Activated CD4-positive, alpha-beta T cell treated with anti-CD3 and anti-CD28 coated beads for 36 hours (primary cell): ENCODE data around the gene NT5C3A. TPM values are rescaled to one million over a fixed set of nuclear protein-coding genes. Genes with fewer than 3 reads are reported as not detected.
A peak's percentile ranks its signal among the peaks of the same experiment; 100 is the strongest.
"Not testable (repeated sequence)": the region's sequence is repeated elsewhere in the genome, so short reads cannot be mapped to it uniquely, and the experiment has no call there.

ENCODE experiments used
- ATAC-seq: fragments of 200-7000 bp; cut with Tn5 transposase; one replicate; pipeline ENCODE4 v1.10.0; 2021; ENCODE audit warnings: mild to moderate bottlenecking, moderate library complexity
- CTCF ChIA-PET: fragments of 350-600 bp; sonication (Branson Sonifier 250); formaldehyde crosslinking; loops from one replicate; lab custom pipeline; 2021; ENCODE audit warnings: antibody characterized with exemption; lab: Charles Lee
- POLR2A ChIA-PET: fragments of 350-600 bp; sonication (Branson Sonifier 250); formaldehyde crosslinking; loops from one replicate; lab custom pipeline; 2021; ENCODE audit warnings: antibody characterized with exemption, inconsistent platforms; lab: Charles Lee
- DNase-seq: peaks from one replicate; pipeline ENCODE4 v3.0.0-alpha.2; 2020
- H3K27ac Mint-ChIP-seq: one replicate; pipeline ENCODE4 v1.8.0; 2021; ENCODE audit warnings: mixed read lengths
- H3K27me3 Mint-ChIP-seq: one replicate; pipeline ENCODE4 v1.8.0; 2021; ENCODE audit warnings: mixed read lengths
- H3K36me3 Mint-ChIP-seq: one replicate; pipeline ENCODE4 v1.8.0; 2021; ENCODE audit warnings: low read depth, mixed read lengths
- H3K4me1 Mint-ChIP-seq: one replicate; pipeline ENCODE4 v1.8.0; 2021; ENCODE audit warnings: mixed read lengths
- H3K4me3 Mint-ChIP-seq: one replicate; pipeline ENCODE4 v1.8.0; 2021; ENCODE audit warnings: mild to moderate bottlenecking, moderate library complexity, mixed read lengths
- H3K9me3 Mint-ChIP-seq: one replicate; pipeline ENCODE4 v1.8.0; 2021; ENCODE audit warnings: low read depth, mixed read lengths
- intact Hi-C, 2 experiments: fragments of 100-400 bp; cut with DNase I in 1 of 2; cut with micrococcal nuclease in 1 of 2; formaldehyde crosslinking; loops; one replicate each; pipeline versions ENCODE4 v1.14.2 to v1.15.1; 2022 to 2024; cut with DNase I, micrococcal nuclease
- total RNA-seq, 2 experiments: library from RNA; stranded (reverse); gene quantifications; one replicate each; pipeline ENCODE4 v1.2.3, GENCODE V29; 2021

NT5C3A gene
- total RNA-seq, 2 experiments from 2014 or later: 40.9 to 45.0 TPM

DNA sequence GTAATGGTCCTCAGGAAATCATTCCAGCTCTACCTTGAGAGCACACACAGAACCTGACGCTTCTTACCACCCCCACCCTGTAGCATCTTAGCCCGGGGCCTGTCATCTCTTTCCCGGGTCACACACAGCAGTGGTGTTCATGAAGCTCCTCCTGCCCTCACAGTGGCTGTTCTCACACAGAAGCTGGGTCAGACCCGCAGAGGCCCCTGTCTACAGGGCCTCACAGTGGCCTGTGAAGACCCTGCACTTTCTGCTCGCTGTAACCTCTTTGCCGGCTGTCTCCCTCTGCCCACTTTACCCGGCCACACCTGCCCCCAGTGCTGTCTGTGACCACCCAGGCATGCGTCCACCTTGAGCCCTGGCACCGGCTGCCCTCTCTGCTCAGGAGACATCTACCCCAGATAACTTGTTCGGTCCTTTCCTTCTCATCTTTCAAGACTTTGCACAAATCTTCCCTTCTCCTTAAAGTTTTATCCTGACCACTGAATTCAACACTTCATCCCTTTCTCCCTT lies 58.4 kb downstream of the NT5C3A start:
- H3K4me3 Mint-ChIP-seq, H3K27me3 Mint-ChIP-seq, DNase-seq, H3K9me3 Mint-ChIP-seq, H3K4me1 Mint-ChIP-seq, ATAC-seq, H3K36me3 Mint-ChIP-seq, H3K27ac Mint-ChIP-seq, intact Hi-C loops, POLR2A ChIA-PET: not testable (repeated sequence)
- CTCF ChIA-PET: interaction anchor here (1.2 kb wide), 1 partner anchor 158 kb away, joined by 3 read pairs; no protein-coding TSS in a partner anchor

DNA sequence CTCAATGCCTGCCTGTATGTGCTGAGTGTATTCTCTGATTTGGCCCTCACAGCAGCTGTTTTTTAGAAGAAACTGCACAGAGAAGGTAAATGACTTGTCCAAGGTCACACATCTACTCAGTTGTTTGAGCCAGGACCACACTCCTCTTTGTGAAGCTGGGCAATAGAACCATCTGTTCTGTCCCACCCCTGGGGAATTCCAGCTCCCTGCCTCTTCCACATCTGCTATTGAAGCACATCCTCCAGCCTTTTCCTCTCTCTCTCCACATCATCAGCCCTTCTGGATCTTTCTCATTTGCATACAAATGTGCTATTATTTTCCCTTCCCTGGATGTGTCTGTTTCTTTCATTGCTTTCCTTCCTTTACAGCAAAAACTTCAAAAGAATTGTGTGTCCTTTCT lies 59.5 kb downstream of the NT5C3A start:
- H3K27ac Mint-ChIP-seq, intact Hi-C loops, H3K4me3 Mint-ChIP-seq, DNase-seq, H3K36me3 Mint-ChIP-seq, POLR2A ChIA-PET, H3K4me1 Mint-ChIP-seq, H3K27me3 Mint-ChIP-seq, H3K9me3 Mint-ChIP-seq, ATAC-seq, CTCF ChIA-PET: not testable (repeated sequence)

DNA sequence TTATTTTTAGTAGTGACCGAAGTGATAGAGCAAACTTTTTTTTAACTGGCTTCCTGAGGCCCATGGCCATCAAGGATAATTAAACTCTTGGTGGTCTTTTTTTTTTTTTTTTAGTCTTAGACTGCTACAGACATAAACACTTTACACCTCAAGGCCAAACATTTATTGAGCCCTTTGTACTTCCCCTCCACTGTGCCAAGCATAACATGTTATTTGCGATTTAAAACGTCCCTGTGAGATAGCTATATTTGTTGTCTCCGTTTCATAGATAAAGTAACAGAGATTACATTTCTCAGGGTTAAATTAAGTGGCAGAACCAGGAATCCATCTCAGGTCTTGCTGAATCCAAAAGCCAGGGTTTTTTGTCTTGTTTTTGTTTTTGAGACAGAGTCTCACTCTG lies 63.2 kb downstream of the NT5C3A start:
- POLR2A ChIA-PET, H3K36me3 Mint-ChIP-seq, DNase-seq, H3K9me3 Mint-ChIP-seq, ATAC-seq, H3K27ac Mint-ChIP-seq, CTCF ChIA-PET, H3K4me3 Mint-ChIP-seq, H3K4me1 Mint-ChIP-seq, intact Hi-C loops, H3K27me3 Mint-ChIP-seq: not testable (repeated sequence)

- H3K4me3 Mint-ChIP-seq, intact Hi-C loops, H3K27ac Mint-ChIP-seq, CTCF ChIA-PET, H3K4me1 Mint-ChIP-seq, H3K9me3 Mint-ChIP-seq, H3K27me3 Mint-ChIP-seq, H3K36me3 Mint-ChIP-seq: not testable (repeated sequence)
- ATAC-seq (peak; percentile 60), DNase-seq (peak; percentile 15)
- POLR2A ChIA-PET: interaction anchor here (0.7 kb wide), 1 partner anchor 67 kb away, joined by 3 read pairs; no protein-coding TSS in a partner anchor
Observed at GRCh38 chr7:32998361-32999171, 64.0 kb downstream of the NT5C3A start.

GRCh38 chr7:32997956-32998355 lies 64.6 kb downstream of the NT5C3A start:
- H3K9me3 Mint-ChIP-seq, H3K27me3 Mint-ChIP-seq, H3K27ac Mint-ChIP-seq, H3K36me3 Mint-ChIP-seq, DNase-seq, H3K4me3 Mint-ChIP-seq, H3K4me1 Mint-ChIP-seq, CTCF ChIA-PET, ATAC-seq, intact Hi-C loops: not testable (repeated sequence)
- POLR2A ChIA-PET: interaction anchor here (0.7 kb wide), 1 partner anchor 67 kb away, joined by 3 read pairs; no protein-coding TSS in a partner anchor

DNA sequence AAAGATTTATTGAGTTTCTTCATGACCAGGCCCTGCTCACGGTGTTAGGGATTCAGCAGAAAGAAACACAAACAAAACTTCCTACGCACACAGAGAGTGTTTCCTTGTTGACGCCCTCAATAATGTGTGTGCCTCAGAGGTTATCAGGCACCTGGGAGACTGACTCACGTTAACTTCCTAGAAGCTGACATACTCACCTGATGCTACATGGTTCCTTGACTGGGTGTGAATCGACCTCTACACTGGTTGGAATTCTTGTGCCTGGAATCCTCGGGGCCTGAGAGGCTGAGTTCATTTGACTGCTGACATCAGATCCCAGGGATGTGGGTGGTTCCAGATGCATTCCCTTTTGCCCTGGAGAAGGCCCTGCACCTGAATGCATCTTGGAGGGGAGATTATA lies 69.8 kb downstream of the NT5C3A start:
- peak; percentile 63 for ATAC-seq

GRCh38 chr7:32991975-32992700 lies 70.4 kb downstream of the NT5C3A start:
- intact Hi-C loops, H3K27me3 Mint-ChIP-seq: not testable (repeated sequence)

More for the DNA sequence above, 69.8 kb downstream of the NT5C3A start:
- H3K27ac Mint-ChIP-seq, H3K27me3 Mint-ChIP-seq, H3K4me3 Mint-ChIP-seq, intact Hi-C loops, CTCF ChIA-PET, POLR2A ChIA-PET, H3K36me3 Mint-ChIP-seq, DNase-seq, H3K9me3 Mint-ChIP-seq: not testable (repeated sequence)
- H3K4me1 Mint-ChIP-seq: peaks cover 16% of the 10 kb centered on the region

DNA sequence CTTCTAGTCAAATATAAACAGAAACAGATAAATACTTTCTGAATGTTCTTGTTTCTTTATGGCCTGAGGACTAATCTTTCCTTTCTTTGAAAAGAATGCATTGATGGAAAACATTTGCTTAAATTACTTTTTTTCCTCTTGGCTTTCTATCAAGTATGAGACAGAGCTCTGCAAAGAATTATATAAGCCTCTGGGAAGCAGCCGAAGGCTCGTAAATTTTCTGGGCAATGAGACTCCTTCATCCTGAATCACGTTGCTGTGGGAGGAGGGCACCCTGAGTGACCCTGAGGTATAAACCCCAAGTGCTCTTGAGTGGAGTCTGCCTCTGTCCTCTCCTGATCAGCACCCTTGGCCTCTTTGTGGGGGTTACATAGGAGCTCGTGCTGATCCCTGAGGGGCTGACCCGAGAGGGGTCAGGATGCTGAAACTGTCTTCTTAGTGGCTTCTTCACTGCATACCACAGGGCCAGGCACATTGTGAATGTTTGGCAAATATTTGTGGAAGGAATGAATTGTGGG lies 71.4 kb downstream of the NT5C3A start:
- DNase-seq, H3K27ac Mint-ChIP-seq, CTCF ChIA-PET, H3K9me3 Mint-ChIP-seq, POLR2A ChIA-PET, intact Hi-C loops, H3K27me3 Mint-ChIP-seq, H3K36me3 Mint-ChIP-seq, ATAC-seq, H3K4me3 Mint-ChIP-seq: not testable (repeated sequence)
- H3K4me1 Mint-ChIP-seq: peaks cover 16% of the 10 kb centered on the region

More at GRCh38 chr7:32991975-32992700, 70.4 kb downstream of the NT5C3A start:
- H3K4me1 Mint-ChIP-seq: peaks cover 16% of the 10 kb centered on the region
- POLR2A ChIA-PET, H3K4me3 Mint-ChIP-seq, CTCF ChIA-PET, H3K27ac Mint-ChIP-seq, H3K9me3 Mint-ChIP-seq, H3K36me3 Mint-ChIP-seq, DNase-seq: not testable (repeated sequence)
- ATAC-seq: peak; percentile 16

DNA sequence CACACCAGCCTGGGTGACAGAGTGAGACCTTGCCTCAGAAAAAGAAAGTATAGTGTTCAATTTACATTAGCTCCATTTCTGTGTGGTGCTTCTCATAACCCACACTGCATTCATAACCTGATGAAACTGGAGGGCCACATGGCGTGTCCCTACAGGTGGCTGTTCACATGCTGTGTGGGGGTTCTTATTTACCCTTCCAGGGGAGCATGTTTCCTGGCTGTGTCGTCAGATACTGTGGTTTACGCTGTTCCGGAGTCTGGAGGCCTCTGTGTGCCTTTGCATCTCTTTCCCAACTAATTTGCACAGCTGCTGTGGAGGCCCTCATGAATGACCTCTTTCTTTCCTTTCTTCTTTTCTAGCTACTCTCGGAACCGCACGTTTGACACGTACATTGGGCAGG lies 74.4 kb downstream of the NT5C3A start:
- H3K4me1 Mint-ChIP-seq: peaks cover 14% of the 10 kb centered on the region
- intact Hi-C loops, H3K36me3 Mint-ChIP-seq, H3K27me3 Mint-ChIP-seq, DNase-seq, H3K9me3 Mint-ChIP-seq, H3K4me3 Mint-ChIP-seq, POLR2A ChIA-PET: not testable (repeated sequence)
- peak overlapping the region; percentile 21 for H3K27ac Mint-ChIP-seq
- CTCF ChIA-PET: interaction anchor here (1.2 kb wide), 1 partner anchor 141 kb away, joined by 3 read pairs; no protein-coding TSS in a partner anchor
- peak; percentile 65 for ATAC-seq

GRCh38 chr7:32979902-32980301 lies 82.7 kb downstream of the NT5C3A start:
- H3K9me3 Mint-ChIP-seq, intact Hi-C loops, H3K27me3 Mint-ChIP-seq, H3K36me3 Mint-ChIP-seq, ATAC-seq, H3K27ac Mint-ChIP-seq, CTCF ChIA-PET, H3K4me3 Mint-ChIP-seq, DNase-seq, H3K4me1 Mint-ChIP-seq, POLR2A ChIA-PET: not testable (repeated sequence)

DNA sequence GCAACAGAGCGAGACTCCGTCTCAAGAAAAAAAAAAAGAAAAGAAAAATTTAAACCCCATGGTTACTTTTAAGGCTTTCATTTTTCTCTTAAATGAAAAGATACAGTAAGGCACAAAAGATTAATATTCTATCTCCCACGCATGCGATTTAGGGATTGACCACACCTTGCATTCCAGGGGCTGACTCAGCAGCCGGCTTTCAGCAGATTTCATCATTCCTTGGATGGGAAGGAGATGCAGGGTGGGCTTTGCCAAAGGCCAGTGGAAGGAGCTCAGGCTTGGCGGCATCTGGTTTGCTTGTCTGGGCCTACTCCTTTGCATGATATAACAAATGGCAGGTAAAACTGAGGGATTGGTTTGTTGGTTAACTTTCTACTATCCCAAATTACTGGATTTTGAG lies 83.3 kb downstream of the NT5C3A start:
- H3K27ac Mint-ChIP-seq, CTCF ChIA-PET, H3K4me3 Mint-ChIP-seq, intact Hi-C loops, ATAC-seq, H3K36me3 Mint-ChIP-seq, POLR2A ChIA-PET, H3K27me3 Mint-ChIP-seq, H3K9me3 Mint-ChIP-seq, H3K4me1 Mint-ChIP-seq, DNase-seq: not testable (repeated sequence)
